GM19240 (cell line): ENCODE data around the gene UNC5A.

ENCODE experiments used
- DNase-seq: peaks from one replicate; pipeline ENCODE4 v3.0.0; 2011; ENCODE audit warnings: low spot score; ENCODE audit not compliant: insufficient read length

Gene UNC5A

GRCh38 chr5:176921714-176922113 lies 111.4 kb downstream of the UNC5A start:
- no peak for DNase-seq

GRCh38 chr5:176922817-176923216 lies 112.5 kb downstream of the UNC5A start:
- DNase-seq: no peak

- no peak for DNase-seq
Observed at GRCh38 chr5:176927562-176927961, 117.2 kb downstream of the UNC5A start.

DNA sequence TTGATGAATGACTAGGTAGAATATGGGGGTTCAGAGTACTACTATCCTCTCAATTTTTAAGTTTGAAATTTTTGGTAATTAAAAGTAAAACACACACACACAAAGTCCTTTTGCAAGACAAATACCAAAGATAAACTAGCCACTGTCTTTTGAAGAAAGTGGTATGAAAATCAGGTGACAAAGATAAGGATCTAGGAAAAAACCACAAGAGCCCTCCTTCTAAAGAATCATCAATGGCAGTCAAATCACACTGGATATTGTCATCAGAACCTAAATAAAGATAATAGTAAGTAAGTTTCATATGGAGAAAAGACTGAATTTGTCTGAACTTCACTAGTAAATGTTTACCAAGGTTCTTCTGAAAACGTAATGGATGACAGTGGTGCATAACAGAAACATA lies 119.3 kb downstream of the UNC5A start:
- no peak for DNase-seq
